Esophagus squamous epithelium (tissue), 5 donors: Measurements from ENCODE around the gene CHSY3. TPM values are rescaled to one million over a fixed set of nuclear protein-coding genes. Genes with fewer than 3 reads are reported as not detected.

Source experiments
- DNase-seq: peaks from one replicate; lab custom pipeline; 2025; lab: John Stamatoyannopoulos, UW
- H3K27ac ChIP-seq, 4 donors: fragments of 200-600 bp; sonication (generic); one replicate each; pipeline ENCODE4 v1.5.1; 2016 to 2019; ENCODE audit warnings: mild to moderate bottlenecking in 1 of 4
- H3K27me3 ChIP-seq, 4 donors: fragments of 200-600 bp; sonication (generic); 1 replicate in 3 of 4; 2 replicates in 1 of 4; pipeline versions ENCODE4 v1.5.1 to v1.6.0; 2017 to 2021; ENCODE audit warnings: antibody characterized with exemption in 1 of 4
- H3K36me3 ChIP-seq, 3 donors: fragments of 200-600 bp; sonication (generic); one replicate each; pipeline ENCODE4 v1.5.1; 2016 to 2019
- H3K4me1 ChIP-seq, 3 donors: fragments of 200-600 bp; sonication (generic); one replicate each; pipeline ENCODE4 v1.5.1; 2017 to 2019
- H3K4me3 ChIP-seq, 4 donors: fragments of 200-600 bp; sonication (generic); 1 replicate in 3 of 4; 2 replicates in 1 of 4; pipeline ENCODE4 v1.5.1; 2016 to 2019; ENCODE audit warnings: mild to moderate bottlenecking in 2 of 4, moderate library complexity in 1 of 4
- H3K9me3 ChIP-seq, 3 donors: fragments of 200-600 bp; sonication (generic); one replicate each; pipeline ENCODE4 v1.5.1; 2016 to 2019
- CTCF ChIP-seq, 6 experiments: fragments of 450-650 bp in 4 of 6; fragments of 200-600 bp in 2 of 6; sonication (generic) in 2 of 6; IDR thresholded peaks; one replicate each; pipeline ENCODE4 v1.5.1; 2016 to 2019; ENCODE audit warnings: antibody characterized with exemption in 6 of 6, mild to moderate bottlenecking in 4 of 6, moderate library complexity in 4 of 6
- POLR2A ChIP-seq, 4 donors: fragments of 450-650 bp; IDR thresholded peaks; one replicate each; pipeline ENCODE4 v1.6.1; 2017; ENCODE audit warnings: antibody characterized with exemption in 4 of 4, mild to moderate bottlenecking in 4 of 4, moderate library complexity in 3 of 4
- WGBS, 2 donors: methylation state at CpG; one replicate each; pipeline ENCODE4 v1.1.5; 2018; 5-methylcytosine and 5-hydroxymethylcytosine counted together
- intact Hi-C: fragments of 100-400 bp; cut with DNase I; formaldehyde crosslinking; loops from one replicate; pipeline ENCODE4 v1.15.0; 2022
- total RNA-seq, 4 donors: library from RNA; depleted of rRNA; stranded (reverse); fragments of >200 nt; gene quantifications; one replicate each; pipeline ENCODE4 v1.1.0, GENCODE V29; 2016
- donor health status: DM: yes; HTN: yes; CAD: no.

Gene CHSY3
- total RNA-seq, 4 donors from 2014 or later, result 0.70 to 2.3 (median 1.3) TPM; not detected in 1

GRCh38 chr5:129960831-129961230, 56.6 kb downstream of the CHSY3 start:
- no peak for DNase-seq
- 65 to 71% methylated on average over 6 of the region's 6 CpGs for WGBS, 2 donors
- Histone ChIP-seq H3K27ac (no peak overlapping the region), H3K36me3 (no peaks in the 10 kb centered on the region), H3K4me1 (no peaks in the 10 kb centered on the region), H3K9me3 (no peaks in the 10 kb centered on the region), H3K4me3 (no peak overlapping the region), H3K27me3 (no peaks in the 10 kb centered on the region)
- intact Hi-C loops, result no loop called here
- TF ChIP-seq CTCF (IDR thresholded peaks at IDR 0.05) (no peak), POLR2A (IDR thresholded peaks at IDR 0.05) (no peak)

- TF ChIP-seq POLR2A (IDR thresholded peaks at IDR 0.05), result no peak
- TF ChIP-seq CTCF (IDR thresholded peaks at IDR 0.05), result no peak
- no peaks in the 10 kb centered on the region for H3K4me1 ChIP-seq
- WGBS, 2 donors, result 69 to 89% methylated on average over 1 of the region's 1 CpG
- no peaks in the 10 kb centered on the region for H3K27me3 ChIP-seq
- H3K27ac ChIP-seq, result no peak overlapping the region
- DNase-seq, result no peak
- H3K36me3 ChIP-seq, result no peaks in the 10 kb centered on the region
- intact Hi-C loops, result no loop called here
- no peak overlapping the region for H3K4me3 ChIP-seq
- H3K9me3 ChIP-seq, result no peaks in the 10 kb centered on the region
These were observed 58.2 kb downstream of the CHSY3 start for GRCh38 chr5:129962506-129962905.

- H3K27me3 ChIP-seq, result no peaks in the 10 kb centered on the region
- no peak for DNase-seq
- no peaks in the 10 kb centered on the region for H3K36me3 ChIP-seq
- intact Hi-C loops, result no loop called here
- H3K9me3 ChIP-seq, result no peaks in the 10 kb centered on the region
- no peak overlapping the region for H3K4me3 ChIP-seq
- peak overlapping the region in 1 of 4 donors; percentile 19 for H3K27ac ChIP-seq
- no peak for TF ChIP-seq POLR2A (IDR thresholded peaks at IDR 0.05)
- no peak for TF ChIP-seq CTCF (IDR thresholded peaks at IDR 0.05)
- H3K4me1 ChIP-seq, result no peaks in the 10 kb centered on the region
- 37 to 46% methylated on average over 3 of the region's 3 CpGs for WGBS, 2 donors
These were observed 59.1 kb downstream of the CHSY3 start for GRCh38 chr5:129963359-129963758.

- H3K27me3 ChIP-seq, result no peaks in the 10 kb centered on the region
- TF ChIP-seq POLR2A (IDR thresholded peaks at IDR 0.05) (no peak), CTCF (IDR thresholded peaks at IDR 0.05) (no peak)
These were observed 61.8 kb downstream of the CHSY3 start for GRCh38 chr5:129966071-129966470.

GRCh38 chr5:129971714-129972113, 67.4 kb downstream of the CHSY3 start:
- Histone ChIP-seq H3K9me3 (no peaks in the 10 kb centered on the region), H3K27ac (no peak overlapping the region), H3K36me3 (no peaks in the 10 kb centered on the region), H3K27me3 (no peaks in the 10 kb centered on the region), H3K4me1 (no peaks in the 10 kb centered on the region), H3K4me3 (no peak overlapping the region)
- intact Hi-C loops, result no loop called here
- no peak for DNase-seq
- no peak for TF ChIP-seq POLR2A (IDR thresholded peaks at IDR 0.05)

More at GRCh38 chr5:129966071-129966470, 61.8 kb downstream of the CHSY3 start:
- no peak for DNase-seq
- H3K36me3 ChIP-seq, result no peaks in the 10 kb centered on the region
- no peak overlapping the region for H3K4me3 ChIP-seq
- 48 to 54% methylated on average over 2 of the region's 2 CpGs for WGBS, 2 donors
- no peaks in the 10 kb centered on the region for H3K4me1 ChIP-seq
- H3K27ac ChIP-seq, result no peak overlapping the region
- intact Hi-C loops, result no loop called here
- H3K9me3 ChIP-seq, result no peaks in the 10 kb centered on the region
